Stimulated activated CD4-positive, alpha-beta T cell treated with anti-CD3 and anti-CD28 coated beads, Interleukin-4, amount 100 ng/mL, for 1 hour (primary cell): ENCODE measurements around the gene ABR.
"Not testable (repeated sequence)": the region's sequence is repeated elsewhere in the genome, so short reads cannot be mapped to it uniquely, and the experiment has no call there.

Source experiments
- DNase-seq: peaks from one replicate; pipeline ENCODE4 v3.0.0-alpha.2; 2020

ABR gene

GRCh38 chr17:1145311-1145986 is 34.3 kb downstream of the ABR start:
- no peak for DNase-seq

GRCh38 chr17:1144162-1144561 is 35.6 kb downstream of the ABR start:
- no peak for DNase-seq

- DNase-seq, result no peak
Observed at GRCh38 chr17:1143573-1143972, 36.2 kb downstream of the ABR start.

GRCh38 chr17:1142561-1142971 is 37.2 kb downstream of the ABR start:
- no peak for DNase-seq

GRCh38 chr17:1137465-1137894 is 42.3 kb downstream of the ABR start:
- no peak for DNase-seq

GRCh38 chr17:1136748-1137147 is 43.0 kb downstream of the ABR start:
- no peak for DNase-seq

GRCh38 chr17:1134634-1135324 is 45.0 kb downstream of the ABR start:
- DNase-seq, result no peak

GRCh38 chr17:1130191-1130590 is 49.6 kb downstream of the ABR start:
- DNase-seq, result no peak

- not testable (repeated sequence) for DNase-seq
Observed at GRCh38 chr17:1128463-1128862, 51.3 kb downstream of the ABR start.

GRCh38 chr17:1126801-1127550 is 52.8 kb downstream of the ABR start:
- DNase-seq, result no peak

GRCh38 chr17:1126250-1126797 is 53.5 kb downstream of the ABR start:
- no peak for DNase-seq

GRCh38 chr17:1125788-1126145 is 54.0 kb downstream of the ABR start:
- no peak for DNase-seq

- no peak for DNase-seq
Observed at GRCh38 chr17:1124896-1125787, 54.6 kb downstream of the ABR start.

- no peak for DNase-seq
Observed at GRCh38 chr17:1123921-1124715, 55.7 kb downstream of the ABR start.

GRCh38 chr17:1123393-1123831 is 56.4 kb downstream of the ABR start:
- no peak for DNase-seq

GRCh38 chr17:1122533-1123392 is 57.0 kb downstream of the ABR start:
- peak; percentile 85 for DNase-seq

- DNase-seq, result not testable (repeated sequence)
Observed at GRCh38 chr17:1121442-1121817, 58.4 kb downstream of the ABR start.

GRCh38 chr17:1120596-1121441 is 59.0 kb downstream of the ABR start:
- no peak for DNase-seq

GRCh38 chr17:1119924-1120323 is 59.9 kb downstream of the ABR start:
- DNase-seq, result no peak

- no peak for DNase-seq
Observed at GRCh38 chr17:1116602-1117001, 63.2 kb downstream of the ABR start.
